OCI-LY1 (cell line): Measurements from ENCODE around the gene MXD1.

Experiments
- CTCF ChIP-seq: fragments of 200-600 bp; sonication (generic), shearing (Covaris generic); IDR thresholded peaks from 2 replicates; pipeline ENCODE4 v1.5.1; 2017; ENCODE audit warnings: mild to moderate bottlenecking, antibody characterized with exemption, low read length, moderate library complexity, mixed read lengths
- EZH2 ChIP-seq: fragments of 200-600 bp; sonication (generic), shearing (Covaris generic); IDR thresholded peaks from 2 replicates; pipeline ENCODE4 v1.8.0; 2017; ENCODE audit warnings: borderline replicate concordance, mixed run types, mild to moderate bottlenecking, antibody characterized with exemption, low read length, moderate library complexity, mixed read lengths

GRCh38 chr2:69939722-69940121 lies 24.8 kb downstream of the MXD1 start:
- TF ChIP-seq CTCF (no peak), EZH2 (no peak)
